OCI-LY7 (cell line): Measurements from ENCODE around the gene PHF14.

Experiments used
- EZH2phosphoT487 ChIP-seq: fragments of 200-600 bp; sonication (generic); IDR thresholded peaks from 2 replicates; pipeline ENCODE4 v1.6.1; 2018; ENCODE audit warnings: low read depth, borderline replicate concordance, mild to moderate bottlenecking, mixed run types, antibody characterized with exemption, low read length, moderate library complexity, mixed read lengths
- TF ChIP-seq, protein P1 (sequence below): fragments of 200-600 bp; sonication (generic); conservative IDR thresholded peaks from 2 replicates; pipeline ENCODE4 v1.5.1; 2014; ENCODE audit warnings: mild to moderate bottlenecking, antibody characterized with exemption, low read length, moderate library complexity, mixed read lengths

DNA sequence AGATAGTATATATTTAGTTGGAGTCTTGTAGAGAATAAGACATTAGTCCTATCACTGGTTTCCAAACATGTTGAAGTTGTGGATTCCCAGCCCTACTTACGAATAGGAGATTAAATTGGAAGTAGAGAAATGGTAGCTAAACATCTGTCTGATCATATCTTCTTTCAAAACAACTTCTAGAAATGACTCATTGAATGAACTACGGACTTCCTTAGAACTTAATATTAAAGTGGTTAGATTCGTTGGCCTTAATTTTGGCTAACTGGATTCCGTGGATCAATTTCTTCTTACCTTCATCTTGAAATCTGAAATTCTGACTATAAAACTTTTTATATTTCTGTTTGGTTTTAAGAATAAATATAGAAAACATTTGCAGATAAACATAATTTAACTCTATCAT is 3.4 kb downstream of the PHF14 start:
- TF ChIP-seq, protein P1, sequence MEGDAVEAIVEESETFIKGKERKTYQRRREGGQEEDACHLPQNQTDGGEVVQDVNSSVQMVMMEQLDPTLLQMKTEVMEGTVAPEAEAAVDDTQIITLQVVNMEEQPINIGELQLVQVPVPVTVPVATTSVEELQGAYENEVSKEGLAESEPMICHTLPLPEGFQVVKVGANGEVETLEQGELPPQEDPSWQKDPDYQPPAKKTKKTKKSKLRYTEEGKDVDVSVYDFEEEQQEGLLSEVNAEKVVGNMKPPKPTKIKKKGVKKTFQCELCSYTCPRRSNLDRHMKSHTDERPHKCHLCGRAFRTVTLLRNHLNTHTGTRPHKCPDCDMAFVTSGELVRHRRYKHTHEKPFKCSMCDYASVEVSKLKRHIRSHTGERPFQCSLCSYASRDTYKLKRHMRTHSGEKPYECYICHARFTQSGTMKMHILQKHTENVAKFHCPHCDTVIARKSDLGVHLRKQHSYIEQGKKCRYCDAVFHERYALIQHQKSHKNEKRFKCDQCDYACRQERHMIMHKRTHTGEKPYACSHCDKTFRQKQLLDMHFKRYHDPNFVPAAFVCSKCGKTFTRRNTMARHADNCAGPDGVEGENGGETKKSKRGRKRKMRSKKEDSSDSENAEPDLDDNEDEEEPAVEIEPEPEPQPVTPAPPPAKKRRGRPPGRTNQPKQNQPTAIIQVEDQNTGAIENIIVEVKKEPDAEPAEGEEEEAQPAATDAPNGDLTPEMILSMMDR = no peak
- no peak for TF ChIP-seq EZH2phosphoT487
